NCI-H1105 treated with DMSO at 0.1 percent for 48 hours (cell line): Measurements from ENCODE around the gene RPH3AL.
A peak's percentile ranks its signal among the peaks of the same experiment; 100 is the strongest.

Source experiments
- DNase-seq: peaks from one replicate; lab custom pipeline; 2025; lab: John Stamatoyannopoulos, UW

RPH3AL gene, protein sequence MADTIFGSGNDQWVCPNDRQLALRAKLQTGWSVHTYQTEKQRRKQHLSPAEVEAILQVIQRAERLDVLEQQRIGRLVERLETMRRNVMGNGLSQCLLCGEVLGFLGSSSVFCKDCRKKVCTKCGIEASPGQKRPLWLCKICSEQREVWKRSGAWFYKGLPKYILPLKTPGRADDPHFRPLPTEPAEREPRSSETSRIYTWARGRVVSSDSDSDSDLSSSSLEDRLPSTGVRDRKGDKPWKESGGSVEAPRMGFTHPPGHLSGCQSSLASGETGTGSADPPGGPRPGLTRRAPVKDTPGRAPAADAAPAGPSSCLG

DNA sequence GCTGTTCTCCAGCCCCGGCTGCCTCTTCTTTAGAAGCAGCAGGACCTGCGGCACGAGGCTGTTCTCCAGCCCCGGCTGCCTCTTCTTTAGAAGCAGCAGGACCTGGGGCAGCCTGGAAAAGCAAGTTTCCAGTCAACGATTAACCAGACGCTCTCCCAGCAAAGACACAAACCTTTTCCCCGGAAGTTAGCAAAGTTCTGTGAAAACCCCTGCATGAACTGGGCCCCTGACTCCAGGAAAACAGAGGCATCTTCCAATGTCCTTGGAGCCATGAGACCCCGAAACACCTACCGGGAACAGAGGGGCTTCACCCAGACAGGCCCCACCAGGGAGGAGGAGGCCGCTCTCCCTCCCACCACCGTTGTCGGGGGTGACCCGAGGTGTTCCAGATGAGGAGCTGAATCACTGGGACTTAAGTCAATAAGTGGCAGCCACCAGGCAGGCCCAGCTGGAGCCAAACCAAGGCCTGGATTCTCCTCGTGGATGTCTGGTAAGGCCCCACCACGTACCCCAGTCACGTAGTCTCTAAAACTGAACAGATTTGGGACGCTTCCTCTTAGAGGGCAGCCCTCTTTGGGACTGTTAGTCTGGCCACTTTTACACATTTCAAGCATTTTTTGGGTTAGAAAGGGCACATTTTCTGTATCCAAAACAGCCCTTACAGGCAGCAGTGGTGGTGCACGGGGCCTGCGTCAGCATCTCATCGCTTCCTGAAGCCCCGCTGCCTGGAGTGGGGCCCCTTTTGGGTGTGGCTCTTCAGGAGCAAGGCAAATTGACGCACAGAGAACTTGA, at the start of gene RPH3AL:
TSS of gene RPH3AL (minus strand) at position 387 of the 792 bp plus-strand sequence. CDS start 25,264 bp downstream, outside the sequence.
- DNase-seq: no peak

DNA sequence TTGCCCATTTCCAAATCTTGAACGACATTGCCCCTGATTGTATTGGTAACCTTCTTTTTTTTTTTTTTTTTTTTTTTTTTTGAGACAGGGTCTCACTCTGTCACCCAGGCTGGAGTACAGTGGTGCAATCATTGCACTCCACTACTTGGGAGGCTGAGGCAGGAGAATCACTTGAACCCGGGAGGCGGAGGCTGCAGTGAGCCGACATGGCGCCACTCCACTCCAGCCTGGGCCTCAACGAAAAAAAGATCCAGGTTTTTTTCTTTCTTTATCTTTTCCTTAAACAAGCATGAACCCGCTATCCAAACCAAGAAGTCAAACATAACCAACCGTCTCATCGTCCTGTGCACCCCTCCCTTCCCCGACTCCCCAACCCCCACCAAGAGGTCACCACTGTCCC, 47.6 kb upstream of the RPH3AL start:
- no peak for DNase-seq

DNA sequence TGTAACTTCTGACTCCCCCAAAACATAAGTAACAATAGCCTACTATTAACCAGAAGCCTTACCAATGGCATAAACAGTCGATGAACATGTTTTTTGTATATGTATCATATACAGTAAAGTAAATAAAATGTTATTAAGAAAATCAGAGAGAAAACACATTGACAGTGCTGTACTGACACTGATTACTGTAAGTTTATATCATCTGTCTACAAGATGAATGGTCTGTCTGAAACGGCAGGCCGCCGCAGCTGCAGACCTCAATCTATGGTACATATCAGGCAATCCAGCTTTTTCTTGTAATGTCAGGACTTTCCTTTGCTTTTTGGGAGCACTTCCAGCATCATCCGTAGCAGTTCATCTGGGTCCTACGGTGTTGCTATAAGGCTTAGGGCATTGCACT, 44.2 kb upstream of the RPH3AL start:
- DNase-seq: no peak

DNA sequence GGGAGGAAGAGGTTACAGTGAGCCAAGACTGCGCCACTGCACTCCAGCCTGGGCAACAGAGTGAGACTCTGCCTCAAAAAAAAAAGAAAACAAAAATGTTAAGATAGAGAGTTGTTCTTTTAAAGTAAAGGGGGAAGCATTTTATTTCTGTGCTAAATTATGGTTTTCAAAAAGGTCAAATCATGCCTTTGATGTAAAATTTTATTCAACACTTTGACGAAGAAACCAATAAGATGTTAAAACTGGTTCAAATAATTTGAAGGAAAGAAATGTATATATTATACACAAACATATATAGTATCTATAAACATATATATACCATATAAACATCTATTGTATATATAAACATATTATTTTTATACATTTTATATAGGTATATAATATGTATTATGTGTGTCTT, 43.4 kb upstream of the RPH3AL start:
- DNase-seq: no peak

DNA sequence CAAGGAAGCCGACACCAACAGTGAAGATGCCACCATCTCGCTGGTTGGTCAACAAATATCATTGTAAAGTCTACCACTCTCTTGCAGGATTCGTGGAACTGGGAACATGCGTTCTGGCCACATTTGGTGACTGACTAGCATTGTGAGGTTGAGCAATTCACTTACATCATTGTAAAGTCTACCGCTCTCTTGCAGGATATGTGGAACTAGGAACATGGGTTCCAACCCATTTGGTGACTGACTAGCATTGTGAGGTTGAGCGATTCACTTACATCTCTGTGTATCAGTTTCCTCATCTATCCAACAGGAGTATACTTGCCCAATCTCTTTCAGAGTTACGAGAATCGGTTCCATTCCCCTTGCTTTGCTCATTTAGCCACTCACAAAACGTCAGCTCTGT, 42.6 kb upstream of the RPH3AL start:
- DNase-seq: no peak

DNA sequence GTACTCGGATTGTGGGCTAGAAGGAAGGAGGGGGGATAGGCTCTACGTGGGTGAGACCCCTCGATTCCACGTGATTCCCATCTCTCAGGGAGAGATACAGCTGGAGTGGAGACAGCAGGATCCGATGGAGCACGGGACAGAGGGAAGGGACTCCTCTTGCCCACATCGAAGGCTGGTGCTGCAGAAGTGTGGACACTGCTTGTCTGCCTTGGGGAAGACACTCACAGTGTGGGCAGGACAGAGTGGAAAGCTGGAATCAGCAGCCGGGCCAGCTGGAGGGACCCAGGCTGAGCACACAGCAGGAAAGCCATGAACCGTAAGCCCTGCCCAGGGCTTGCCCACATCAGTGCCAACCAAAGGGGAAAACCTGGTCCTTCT, 42.1 kb upstream of the RPH3AL start:
- no peak for DNase-seq

DNA sequence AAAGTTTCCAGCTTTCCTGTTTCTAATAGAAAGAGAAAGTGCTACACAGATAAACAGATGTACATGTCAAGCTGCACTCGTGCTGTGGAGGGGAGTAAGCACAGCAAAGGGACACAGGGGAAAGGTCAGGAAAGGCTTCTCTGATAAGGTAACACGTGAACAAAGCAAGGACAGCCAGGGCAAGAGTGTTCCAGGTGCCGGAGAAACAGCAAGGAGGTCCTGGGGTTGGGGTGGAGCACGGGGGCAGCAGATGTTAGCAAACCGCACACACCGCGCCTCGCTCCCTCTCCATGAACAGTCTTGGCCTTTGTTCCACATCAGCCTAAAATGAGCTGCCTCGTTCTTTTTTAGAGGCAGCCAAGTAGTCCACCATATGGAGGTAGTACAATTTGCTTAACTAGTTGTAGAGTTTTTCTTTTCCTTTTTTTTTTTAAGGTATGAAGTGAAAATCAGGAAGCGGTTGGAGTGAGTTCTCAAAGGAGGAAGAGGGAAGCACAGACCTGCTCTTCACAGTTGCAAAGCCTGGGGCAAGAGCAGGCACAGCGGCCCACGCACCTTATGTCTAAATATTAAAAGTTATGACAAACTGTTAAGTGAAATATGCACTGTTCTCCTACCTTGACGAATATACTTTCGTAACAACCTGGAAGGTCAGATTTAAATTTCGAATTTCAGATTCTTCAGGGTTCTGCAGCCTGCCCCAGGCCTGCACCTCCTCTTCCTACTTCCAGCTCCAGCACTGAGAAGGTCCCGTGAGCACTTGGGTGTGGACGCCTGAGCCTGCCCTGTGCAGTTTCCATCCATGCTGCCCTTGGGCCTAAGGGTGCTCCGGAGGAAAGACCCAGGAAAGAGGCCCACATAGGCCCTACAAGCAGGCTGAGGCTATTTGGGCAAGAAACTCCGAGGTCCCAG, 41.5 kb upstream of the RPH3AL start:
- no peak for DNase-seq

DNA sequence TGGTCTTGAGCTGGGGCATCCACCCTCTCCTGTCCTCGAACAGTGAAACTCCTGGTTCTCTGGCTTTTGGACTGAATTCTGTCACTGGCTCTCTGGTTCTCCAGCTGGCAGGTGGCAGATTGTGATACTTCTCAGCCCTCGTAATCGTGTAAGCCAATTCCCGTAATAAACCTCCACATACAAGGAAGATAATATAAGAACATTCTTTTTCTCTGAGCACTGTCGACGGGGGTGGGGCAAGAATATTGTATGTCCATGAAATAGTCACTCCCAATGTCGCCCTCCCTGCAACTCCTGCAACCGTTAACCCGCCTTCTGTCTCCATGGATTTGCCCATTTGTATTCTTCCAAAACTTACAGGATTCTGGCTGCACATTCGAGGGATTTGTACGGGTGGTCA, 39.2 kb upstream of the RPH3AL start:
- no peak for DNase-seq

DNA sequence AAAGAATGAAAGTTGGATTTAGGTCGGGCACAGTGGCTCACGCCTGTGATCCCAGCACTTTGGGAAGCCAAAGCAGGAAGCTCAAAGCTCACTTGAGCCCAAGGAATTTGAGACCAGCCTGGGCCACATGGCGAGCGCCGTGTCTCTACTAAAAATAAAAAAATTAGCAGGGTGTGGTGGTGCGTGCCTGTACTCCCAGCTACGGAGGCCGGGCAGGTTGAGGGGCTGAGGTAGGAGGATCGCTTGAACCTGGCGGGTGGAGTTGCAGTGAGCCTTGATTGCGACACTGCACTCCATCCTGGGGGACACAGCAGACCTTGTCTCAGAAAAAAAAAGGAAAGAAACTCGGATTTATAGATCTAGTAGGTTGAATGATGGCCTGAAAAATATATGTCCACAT, 37.4 kb upstream of the RPH3AL start:
- no peak for DNase-seq

DNA sequence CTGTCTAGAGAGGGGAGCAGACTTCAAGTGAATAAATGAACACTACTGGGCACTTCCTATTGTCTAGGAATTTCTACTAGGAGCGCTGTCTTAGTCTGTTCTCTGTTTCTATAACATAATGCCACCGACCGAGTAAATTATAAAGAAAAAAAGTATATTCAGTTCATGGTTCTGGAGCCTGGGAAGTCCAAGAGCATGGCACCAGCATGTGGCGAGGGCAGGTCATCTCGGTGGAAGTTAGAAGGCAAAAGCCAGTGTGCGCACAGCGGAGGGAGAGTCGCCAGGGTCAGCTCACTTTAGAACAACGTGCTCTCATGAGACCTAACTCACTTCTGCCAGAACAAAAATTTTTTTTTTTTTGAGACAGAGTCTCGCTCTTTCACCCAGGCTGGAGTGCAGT, 35.5 kb upstream of the RPH3AL start:
- DNase-seq: no peak

DNA sequence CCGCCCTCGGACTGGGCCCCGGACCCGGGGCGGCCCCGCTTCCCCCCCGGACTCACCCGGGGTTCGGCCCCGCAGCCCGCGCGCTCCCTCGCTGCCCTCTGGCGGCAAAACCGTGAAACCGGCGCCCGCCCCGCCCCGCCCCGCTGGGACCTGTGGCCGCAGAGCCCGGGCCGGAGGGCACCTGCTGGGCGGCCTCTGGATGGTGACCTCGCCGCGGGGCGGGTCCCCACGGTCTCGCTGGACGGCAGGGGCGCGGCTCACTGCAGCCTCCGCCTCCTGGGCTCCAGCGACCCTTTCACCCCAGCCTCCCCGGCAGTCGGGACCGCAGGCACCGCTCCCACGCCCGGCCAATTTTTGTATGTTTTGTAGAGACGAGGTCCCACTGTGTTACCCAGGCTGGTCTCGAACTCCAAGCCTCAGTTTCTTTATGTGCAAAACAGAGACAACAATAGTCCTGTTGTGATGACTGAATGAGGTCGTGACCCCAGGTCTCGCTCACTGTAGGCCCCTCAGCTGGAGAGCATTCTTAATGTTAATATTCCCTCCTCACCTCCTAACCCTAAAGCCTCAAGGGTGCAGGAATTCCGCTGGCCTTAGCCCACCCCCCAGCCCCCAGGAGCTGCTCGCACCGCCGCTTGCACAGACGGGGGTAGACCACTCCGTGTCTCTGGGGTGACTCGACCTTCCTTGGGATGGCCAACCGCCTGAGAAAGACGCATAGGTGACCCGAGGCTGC, 33.7 kb upstream of the RPH3AL start:
- DNase-seq: peak; percentile 7

DNA sequence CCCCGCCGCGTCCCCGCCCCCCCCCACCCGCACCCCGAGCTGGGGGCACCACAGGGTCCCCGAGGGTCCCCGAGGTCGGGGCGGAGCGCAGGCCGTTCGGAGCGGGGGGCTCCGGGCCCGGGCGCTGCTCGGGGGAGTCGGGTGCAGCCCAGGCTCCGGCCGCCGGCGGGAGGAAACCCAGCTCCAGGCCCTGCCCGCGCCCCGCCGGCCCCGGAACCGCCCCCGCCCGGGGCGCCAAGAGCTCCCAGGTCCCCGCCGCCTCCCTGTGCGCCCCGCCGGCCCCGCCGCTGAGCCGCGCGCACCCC, 33.2 kb upstream of the RPH3AL start:
- no peak for DNase-seq

DNA sequence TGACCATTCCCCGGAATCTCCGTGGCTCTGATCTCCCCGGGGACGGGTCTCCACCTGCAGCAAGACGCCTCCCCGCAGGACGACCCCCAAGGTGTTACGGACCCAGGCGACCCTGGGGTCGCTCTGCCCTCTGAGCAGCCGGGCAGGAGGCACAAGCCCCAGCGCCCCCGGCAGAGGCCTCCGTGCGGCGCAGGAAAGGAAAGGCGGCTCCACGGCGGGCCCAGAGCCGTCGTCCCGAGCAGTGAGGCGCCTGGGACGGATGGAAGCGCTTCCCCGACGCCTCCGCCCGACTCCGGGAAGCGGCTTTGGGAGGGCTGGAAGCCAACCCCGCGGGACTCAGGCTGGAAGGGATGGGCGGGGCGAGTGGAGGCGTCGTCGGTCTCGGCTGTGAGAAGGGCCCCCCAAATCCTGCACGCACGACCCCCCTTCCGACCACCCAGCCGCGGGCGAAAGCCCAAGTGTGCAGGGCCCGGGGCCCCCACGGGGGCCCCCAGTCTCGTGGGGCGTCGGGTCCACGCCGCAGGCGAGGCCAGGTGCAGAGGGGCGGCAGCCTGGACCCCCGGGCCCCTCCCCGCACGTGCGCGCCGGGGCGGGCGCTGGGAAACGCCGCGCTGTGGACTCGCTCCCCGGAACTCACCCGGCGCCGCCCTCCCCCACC, 32.7 kb upstream of the RPH3AL start:
- DNase-seq: no peak

DNA sequence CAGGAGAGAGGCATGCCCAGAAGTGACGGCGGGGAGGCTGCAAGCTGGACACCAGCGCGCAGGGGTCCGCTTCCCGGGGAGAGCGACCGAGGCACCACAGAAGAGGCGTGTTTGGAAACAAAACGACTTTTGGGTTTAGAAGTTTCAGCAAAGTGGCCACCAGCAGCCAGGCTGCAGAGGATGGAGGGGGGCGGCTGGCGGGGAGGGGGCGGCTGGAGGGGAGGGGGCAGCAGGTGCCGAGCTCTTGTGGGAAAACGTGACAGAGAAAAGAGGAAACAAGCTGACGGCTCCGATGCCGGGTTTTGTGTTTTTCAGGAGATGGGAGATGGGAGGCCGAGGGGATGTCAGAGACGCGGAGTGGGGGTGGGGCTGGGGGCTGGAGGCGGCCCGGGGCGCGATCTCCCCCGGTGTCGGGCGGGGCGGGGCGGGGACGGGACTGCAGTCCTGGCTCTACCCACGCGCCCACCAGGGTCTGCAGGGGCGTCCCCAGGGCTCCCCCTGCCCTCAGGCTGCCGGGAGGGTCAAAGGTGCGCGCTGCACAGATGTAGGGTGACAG, 32.1 kb upstream of the RPH3AL start:
- no peak for DNase-seq

DNA sequence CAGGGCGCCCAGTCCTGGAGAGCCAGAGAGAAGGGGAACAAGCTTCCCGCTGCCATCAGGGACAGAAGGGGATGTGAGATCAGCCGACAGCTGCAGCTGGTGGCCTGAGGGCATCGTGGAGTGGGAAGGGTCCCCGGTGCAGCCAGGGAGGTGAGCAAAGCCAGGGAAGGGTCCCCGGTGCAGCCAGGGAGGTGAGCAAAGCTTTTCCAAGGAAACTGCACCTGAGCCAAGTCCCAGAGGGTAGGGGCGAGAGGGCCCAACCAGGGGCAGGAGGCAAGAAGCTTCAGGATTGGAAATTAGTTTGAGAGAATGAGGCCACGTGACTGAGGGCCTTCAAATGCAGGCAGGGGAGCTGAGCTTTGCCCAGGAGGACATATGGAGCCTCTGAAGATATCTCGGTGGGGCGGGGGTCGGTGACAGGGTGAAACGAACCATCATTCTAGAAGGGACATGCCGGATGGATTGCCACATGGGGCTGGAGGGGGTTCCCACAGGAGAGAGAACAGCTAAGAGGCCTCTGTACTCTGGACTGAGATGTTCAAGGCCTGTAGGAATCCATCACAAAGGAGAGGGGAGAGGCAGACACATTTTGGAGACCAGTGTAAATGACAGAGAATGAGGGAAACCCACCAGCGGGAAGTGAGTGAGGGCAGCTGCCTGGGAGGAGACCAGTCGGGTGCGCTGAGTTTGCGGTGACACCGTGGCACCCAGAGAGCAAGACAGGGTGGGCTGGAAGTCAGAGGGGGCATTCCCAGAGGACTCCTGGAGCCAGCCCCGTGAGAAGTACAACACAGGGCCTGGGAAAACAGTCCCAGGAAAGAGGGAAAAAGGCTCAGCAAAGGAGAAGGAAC, 31.4 kb upstream of the RPH3AL start:
- DNase-seq: no peak

DNA sequence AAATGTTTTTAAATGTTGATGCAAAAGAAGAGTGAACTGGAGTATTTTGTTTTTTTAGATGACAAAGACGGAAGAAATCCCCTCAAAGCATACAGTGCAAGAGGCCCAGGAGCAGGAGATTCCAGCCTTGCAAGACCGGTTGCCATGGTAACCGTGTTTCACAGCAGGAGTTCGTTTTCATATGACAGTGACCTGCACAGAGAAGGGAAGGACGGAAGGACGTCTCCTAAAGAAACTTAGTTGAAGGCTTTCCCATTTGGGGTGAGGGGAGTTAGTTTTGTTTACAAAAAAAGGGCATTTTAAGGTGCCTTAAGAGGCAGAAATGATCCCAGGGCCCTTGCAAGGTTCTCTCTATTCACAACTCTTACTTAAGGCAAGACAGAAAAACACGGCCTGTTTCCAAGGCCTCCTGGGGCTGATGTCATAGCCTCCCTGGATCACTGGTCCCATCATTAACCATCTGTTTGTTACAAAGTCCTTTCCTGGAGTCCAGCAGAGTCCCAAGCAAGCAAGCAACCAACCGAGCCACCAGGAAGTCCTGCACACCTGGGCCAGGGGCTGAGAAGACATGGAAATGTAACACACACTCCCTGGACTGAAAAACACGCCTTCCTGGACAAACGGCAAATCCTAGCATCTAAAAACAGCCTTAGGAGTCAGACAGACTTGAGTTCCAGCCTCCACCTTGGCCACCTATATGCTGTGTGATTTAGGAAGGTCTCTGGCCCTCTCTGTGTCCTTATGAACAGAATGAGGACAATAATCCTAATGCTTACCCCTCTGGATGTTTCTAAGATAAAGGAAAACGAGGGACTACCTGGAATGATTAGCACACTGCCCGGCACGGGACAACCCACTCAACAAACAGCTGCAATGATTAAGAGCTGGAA, 30.3 kb upstream of the RPH3AL start:
- DNase-seq: no peak

DNA sequence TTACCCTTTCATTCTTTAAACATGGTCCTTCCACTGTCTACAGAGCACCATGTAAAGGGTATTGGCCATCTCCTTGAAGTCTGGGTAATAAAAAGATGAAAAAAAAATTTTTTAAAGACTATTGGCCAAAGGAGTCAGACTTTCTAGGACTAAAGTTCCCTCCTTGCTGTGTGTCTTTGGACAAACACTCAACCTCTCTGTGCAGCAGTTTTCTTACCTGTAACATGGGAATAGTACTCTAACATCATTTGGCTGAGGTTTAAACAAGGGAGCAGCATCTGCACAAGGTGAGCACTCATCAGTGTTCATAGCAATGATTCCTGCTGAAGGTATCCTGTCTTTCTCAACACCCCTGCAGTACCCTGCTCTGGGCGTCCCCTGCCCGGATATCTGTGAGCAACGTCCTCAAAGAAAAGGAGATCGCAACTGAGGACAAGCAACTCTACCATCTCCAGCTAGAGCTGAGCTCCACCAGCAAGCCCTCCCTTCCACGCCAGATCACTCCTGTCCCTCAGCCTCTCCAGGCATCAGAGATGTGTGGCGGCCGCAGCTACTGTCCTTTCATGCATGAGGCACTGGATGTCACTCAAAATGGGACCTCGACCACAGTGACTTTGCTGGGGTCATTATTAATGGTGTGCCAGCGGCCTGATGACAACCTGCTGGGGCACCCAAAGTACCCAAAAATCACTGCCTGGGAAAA, 29.5 kb upstream of the RPH3AL start:
- no peak for DNase-seq

DNA sequence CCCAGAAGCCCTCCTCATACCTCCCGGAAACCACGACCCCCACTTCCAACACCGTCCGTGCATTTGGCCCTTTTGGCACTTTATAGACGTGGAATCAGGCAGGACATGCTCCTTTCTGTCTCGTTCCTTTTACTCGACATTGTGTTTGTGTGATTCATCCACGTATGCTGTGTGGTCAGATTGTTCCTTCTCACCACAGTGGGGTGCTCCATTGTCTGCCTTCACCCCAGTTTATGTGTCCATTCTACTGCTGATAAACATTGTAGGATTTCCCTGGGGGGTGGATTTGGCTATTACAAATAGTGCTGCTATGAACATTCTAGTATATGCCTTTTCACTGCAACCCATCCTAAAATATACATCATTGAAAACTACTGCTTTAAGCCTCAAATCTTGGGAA, 28.9 kb upstream of the RPH3AL start:
- DNase-seq: no peak
